Activated CD4-positive, alpha-beta T cell treated with anti-CD3 and anti-CD28 coated beads, Interleukin-2, amount 50 U/mL, for 1 hour (primary cell): ENCODE results near the gene DNAJA2.
"Not testable (repeated sequence)": the region's sequence is repeated elsewhere in the genome, so short reads cannot be mapped to it uniquely, and the experiment has no call there.

ENCODE experiments used
- DNase-seq: peaks from one replicate; pipeline ENCODE4 v3.0.0-alpha.2; 2020

Gene DNAJA2

GRCh38 chr16:46973207-46973995, at the start of gene DNAJA2:
Gene DNAJA2, minus strand, starts transcription at chr16:46973674. Its CDS starts 102 bp downstream, at chr16:46973572.
- peak; percentile 93 for DNase-seq

DNA sequence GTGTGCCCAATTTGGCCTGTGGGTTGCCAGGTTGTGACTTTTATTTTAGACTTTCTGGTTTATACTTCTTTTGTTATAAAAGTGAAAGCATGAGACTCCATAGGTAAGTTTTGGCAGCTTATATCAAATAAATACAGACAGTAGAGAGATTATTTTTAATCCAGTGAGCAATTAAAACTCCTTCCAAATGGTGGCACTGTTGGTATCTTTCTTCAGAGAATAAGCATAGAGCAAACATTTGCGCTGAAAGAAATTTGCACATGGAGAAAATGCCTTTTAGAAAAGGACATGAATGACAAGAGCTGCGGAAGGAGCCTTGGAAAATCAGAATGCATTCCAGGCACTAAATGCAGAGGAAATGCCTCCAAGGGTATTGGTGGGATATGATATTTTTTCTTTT, 46.1 kb upstream of the DNAJA2 start:
- no peak for DNase-seq

- DNase-seq = peak; percentile 31
These were observed 44.9 kb upstream of the DNAJA2 start for GRCh38 chr16:47018223-47018891.

- no peak for DNase-seq
These were observed 44.2 kb upstream of the DNAJA2 start for GRCh38 chr16:47017636-47018035.

DNA sequence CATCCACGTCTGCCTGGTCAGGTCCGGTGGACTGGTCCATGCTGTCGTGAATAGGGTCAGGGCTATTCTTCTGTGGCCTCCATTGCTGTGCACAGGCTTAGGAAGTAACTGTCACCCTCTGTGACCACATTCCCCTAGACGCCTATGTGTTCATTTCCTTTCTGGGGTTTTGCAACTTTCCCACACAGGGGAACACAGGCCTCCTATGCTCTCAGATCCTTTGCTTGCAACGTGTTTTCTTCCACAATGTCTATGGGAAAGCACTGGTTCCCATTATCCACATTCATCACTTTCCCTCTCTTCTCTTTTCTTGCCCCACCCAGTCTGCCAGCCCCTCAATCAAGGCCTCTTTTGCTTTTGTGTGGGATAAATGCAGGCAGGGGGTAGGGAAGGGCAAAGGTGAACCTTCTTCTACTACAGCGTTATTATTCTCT, 43.2 kb upstream of the DNAJA2 start:
- DNase-seq = no peak

DNA sequence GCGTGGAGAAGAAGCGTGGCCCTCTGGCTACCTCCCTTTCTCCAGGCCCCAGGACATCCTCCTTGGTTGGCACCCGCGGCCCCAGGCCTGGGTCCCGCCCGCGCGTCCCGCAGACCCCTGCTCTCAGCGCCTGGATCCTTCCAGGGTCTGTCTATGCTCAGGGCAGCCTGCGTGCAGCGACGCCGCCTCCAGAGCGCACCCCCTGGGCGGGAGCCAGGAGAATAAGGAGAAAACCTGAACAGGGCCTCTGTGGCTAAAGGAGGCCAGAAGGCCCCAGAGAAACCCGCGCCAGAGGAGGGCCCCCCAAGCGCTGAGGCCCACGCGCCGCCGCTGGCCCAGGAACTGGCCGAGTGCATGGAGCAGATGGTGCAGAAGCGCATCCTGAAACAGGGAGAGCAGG, 40.4 kb upstream of the DNAJA2 start:
- no peak for DNase-seq

GRCh38 chr16:47013172-47013571, 39.7 kb upstream of the DNAJA2 start:
- DNase-seq = no peak

DNA sequence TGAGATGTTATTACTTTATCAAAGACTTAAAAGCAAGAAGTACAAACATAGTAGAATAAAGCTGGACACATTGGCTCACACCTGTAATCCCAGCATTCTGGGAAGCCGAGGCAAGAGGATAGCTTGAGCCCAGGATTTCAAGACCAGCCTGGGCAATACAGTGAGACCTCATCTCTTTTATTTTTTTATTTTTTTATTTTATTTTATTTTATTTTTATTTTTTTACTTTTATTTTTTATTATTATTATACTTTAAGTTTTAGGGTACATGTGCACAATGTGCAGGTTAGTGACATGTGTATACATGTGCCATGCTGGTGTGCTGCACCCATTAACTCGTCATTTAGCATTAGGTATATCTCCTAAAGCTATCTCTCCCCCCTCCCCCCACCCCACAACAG, 37.3 kb upstream of the DNAJA2 start:
- not testable (repeated sequence) for DNase-seq

DNA sequence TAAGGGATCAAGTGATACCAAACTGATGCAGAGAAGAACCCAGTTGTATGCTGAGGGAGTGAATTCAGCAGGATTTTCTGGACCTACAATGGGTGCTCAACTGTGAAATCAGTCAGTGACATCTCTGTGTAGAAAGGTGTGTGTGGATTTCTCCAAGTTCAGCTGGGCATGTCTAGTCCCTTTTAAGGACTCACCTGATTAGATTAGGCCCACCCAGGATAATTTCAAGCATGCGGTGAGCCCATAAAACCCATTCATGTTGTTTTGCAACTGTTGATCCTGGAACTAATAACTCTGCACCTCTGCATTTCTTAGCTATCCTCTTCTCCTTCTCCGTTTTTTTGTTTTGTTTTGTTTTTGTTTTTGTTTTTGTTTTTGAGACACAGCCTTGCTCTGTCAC, 35.1 kb upstream of the DNAJA2 start:
- no peak for DNase-seq

- DNase-seq = no peak
These were observed 34.7 kb upstream of the DNAJA2 start for GRCh38 chr16:47008174-47008573.

GRCh38 chr16:47004652-47005051, 31.2 kb upstream of the DNAJA2 start:
- DNase-seq = no peak

DNA sequence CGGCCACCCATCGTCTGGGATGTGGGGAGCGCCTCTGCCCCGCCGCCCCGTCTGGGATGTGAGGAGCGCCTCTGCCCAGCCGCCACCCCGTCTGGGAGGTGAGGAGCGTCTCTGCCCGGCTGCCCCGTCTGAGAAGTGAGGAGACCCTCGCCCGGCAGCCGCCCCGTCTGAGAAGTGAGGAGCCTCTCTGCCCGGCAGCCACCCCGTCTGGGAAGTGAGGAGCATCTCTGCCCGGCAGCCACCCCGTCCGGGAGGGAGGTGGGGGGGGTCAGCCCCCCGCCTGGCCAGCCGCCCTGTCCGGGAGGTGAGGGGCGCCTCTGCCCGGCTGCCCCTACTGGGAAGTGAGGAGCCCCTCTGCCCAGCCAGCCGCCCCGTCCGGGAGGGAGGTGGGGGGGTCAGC, 26.6 kb upstream of the DNAJA2 start:
- not testable (repeated sequence) for DNase-seq

DNA sequence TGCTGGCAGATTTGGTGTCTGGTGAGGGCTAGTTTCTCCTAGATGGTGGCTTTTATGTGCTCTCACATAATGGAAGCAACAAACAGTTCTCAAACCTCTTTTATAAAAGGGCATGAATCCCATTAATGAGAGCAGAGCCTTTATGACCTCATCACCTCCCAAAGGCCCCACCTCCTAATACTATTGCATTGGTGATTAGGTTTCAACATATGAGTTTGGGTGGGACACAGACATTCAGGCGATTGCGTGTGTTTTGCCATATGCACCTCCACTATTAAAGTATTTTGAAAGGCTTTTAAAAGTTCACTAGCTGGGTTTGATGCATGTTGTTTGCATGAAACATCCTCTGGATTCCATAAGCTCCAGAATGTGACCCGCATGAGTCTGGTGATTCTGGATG, 24.4 kb upstream of the DNAJA2 start:
- DNase-seq = no peak

GRCh38 chr16:46996952-46997458, 23.5 kb upstream of the DNAJA2 start:
- no peak for DNase-seq

DNA sequence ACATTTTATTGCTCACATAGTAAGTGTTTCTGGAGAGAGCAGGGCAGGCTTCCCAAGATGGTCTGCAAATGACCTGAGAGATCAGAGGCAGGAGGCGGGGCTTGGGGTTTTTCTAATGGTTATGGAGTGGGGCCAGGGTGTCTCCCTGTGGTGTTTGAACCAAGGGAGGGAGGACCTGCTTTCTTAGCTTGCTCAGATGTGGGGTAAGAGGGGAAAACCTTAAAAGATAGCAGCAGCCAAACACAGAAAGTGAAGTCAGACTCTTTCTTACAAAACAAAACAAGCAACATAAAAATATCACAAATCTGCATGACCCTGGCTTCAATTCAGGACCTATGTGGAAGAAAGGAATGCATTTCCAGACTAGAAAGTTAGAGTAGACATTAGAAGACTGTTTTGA, 22.9 kb upstream of the DNAJA2 start:
- no peak for DNase-seq

- no peak for DNase-seq
These were observed 18.5 kb upstream of the DNAJA2 start for GRCh38 chr16:46991729-46992704.

GRCh38 chr16:46986896-46987295, 13.4 kb upstream of the DNAJA2 start:
- no peak for DNase-seq

- DNase-seq = no peak
These were observed 13.0 kb upstream of the DNAJA2 start for GRCh38 chr16:46986438-46986837.

DNA sequence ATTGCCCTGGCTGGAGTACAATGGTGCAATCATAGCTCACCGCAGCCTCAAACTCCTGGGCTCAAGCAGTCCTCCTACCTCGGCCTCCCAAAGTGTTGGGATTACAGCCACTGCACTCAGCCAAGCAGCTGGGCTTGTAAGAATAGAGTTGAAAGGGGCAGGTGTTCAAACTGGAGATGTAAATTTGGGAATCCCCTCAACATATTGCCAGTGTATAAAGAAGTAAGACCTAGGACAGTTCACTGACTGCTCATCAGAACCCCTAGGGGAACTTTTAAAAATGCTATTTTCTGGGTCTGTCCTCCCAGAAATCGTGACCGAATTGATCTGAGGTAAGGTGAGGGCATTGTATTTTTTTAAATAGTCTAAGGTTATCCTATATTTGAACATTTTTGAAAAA, 8.9 kb upstream of the DNAJA2 start:
- DNase-seq = no peak

DNA sequence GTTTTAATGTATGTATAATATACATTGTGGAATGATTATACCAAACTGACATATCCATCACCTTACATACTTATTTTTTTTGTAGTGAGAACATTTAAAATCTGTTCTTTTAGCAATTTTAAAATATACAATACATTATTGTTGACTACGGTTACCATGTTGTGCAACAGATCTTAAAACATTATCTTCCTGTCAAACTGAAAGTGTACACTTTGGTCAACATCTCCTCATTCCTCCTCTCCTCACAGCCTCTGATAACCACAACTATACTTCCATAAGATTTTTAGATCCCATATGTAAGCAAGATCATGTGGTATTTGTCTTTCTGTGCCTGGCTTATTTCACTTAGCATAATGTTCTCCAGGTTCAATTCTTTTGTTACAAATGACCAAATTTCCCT, 7.5 kb upstream of the DNAJA2 start:
- no peak for DNase-seq

DNA sequence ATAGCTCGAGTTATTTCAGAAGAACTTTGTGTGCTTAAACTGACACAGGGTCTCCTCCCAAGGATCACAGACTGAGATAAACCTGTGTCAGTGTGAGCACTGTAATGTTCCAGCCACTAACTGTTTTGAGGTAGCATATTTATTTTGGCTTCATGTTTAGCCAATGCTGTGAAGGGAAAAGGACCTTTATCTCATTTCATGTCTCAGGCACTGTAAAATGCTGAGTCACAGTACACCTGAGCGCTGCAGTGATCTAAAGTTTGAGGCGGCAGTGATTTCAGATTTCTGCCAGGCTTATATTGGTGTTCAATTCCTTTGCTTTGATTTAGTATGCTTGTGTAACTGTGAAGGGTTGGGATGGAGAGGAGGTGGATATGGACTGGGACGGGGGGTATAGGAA, 3.1 kb upstream of the DNAJA2 start:
- DNase-seq = no peak

DNA sequence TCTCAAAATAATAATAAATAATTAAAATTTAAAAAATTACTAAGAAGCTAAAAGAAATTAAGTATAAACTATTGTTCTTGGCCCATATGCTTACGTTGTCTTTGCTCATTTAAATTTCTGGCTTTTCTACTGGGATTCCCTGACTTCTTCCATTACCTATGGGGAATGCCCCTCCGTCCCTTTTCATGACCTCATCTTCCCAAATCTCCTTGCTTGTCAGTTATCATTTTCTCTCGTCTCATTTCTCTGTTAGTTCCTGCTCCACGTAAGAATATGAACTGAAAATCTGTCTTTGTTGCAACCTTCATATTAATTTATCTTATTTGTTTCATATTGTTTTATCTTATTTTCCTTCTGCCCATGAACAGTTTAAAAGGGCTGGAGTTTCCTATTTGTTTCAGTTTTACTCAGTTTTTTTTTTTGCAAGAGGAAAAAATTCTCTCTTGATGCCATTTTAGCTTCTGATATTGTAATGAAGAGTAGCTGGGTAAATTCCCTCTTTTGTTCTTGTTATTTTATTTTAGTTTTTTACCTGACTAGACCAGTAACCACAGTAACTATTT, 2.5 kb upstream of the DNAJA2 start:
- DNase-seq = no peak

DNA sequence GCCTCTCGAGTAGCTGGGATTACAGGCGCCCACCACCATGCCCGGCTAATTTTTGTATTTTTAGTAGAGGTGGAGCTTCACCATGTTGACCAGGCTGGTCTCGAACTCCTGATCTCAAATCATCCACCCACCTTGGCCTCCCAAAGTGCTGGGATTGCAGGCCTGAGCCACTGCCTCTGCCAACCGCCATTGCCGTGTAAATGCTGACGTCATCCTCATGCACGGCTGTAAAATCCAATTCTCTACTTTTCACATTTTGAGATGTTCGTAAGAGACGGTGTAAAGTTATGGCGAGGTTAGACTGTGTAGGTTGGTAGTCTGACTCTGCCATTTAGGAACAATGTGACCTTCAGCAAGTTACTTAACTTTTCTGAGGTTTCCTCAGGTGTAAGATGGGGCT, 1.7 kb upstream of the DNAJA2 start:
- no peak for DNase-seq
